Stomach (tissue), 4 donors: ENCODE measurements around the gene SEPTIN10.
"Not testable (repeated sequence)": the region's sequence is repeated elsewhere in the genome, so short reads cannot be mapped to it uniquely, and the experiment has no call there.

Experiments
- CTCF ChIP-seq, 7 experiments: fragments of 450-650 bp in 4 of 7; fragments of 200-600 bp in 3 of 7; sonication (generic) in 3 of 7; IDR thresholded peaks; one replicate each; pipeline ENCODE4 v1.5.1; 2016 to 2019; ENCODE audit warnings: antibody characterized with exemption in 7 of 7, control low read depth in 2 of 7, mild to moderate bottlenecking in 1 of 7
- POLR2A ChIP-seq, 4 donors: fragments of 450-650 bp; IDR thresholded peaks; one replicate each; pipeline ENCODE4 v1.6.1; 2016; ENCODE audit warnings: antibody characterized with exemption in 4 of 4, control low read depth in 2 of 4, mild to moderate bottlenecking in 1 of 4, moderate library complexity in 1 of 4
- POLR2AphosphoS5 ChIP-seq, 3 donors: sonication (generic); formaldehyde crosslinking; IDR thresholded peaks; one replicate each; pipeline ENCODE4 v1.6.1; 2016; ENCODE audit warnings: antibody characterized with exemption in 3 of 3

- TF ChIP-seq CTCF, POLR2AphosphoS5, POLR2A (IDR thresholded peaks at IDR 0.05): not testable (repeated sequence)
Measured at GRCh38 chr2:109536556-109536955, 77.2 kb downstream of the SEPTIN10 start.
